Keratinocyte (primary cell): Measurements from ENCODE around the gene TUBA1A. TPM values are rescaled to one million over a fixed set of nuclear protein-coding genes. Genes with fewer than 3 reads are reported as not detected.

Experiments used
- DNase-seq: peaks from one replicate; pipeline ENCODE4 v3.0.0-alpha.2; 2011; ENCODE audit warnings: low read depth, missing footprints, low spot score
- FAIRE-seq: peaks from 2 replicates; lab custom pipeline; 2011; peaks lifted over from hg19 to GRCh38; lab: Jason Lieb, UNC
- H2AFZ ChIP-seq: 2 replicates; pipeline ENCODE4 v1.6.0; 2012; ENCODE audit warnings: low read length, control low read depth, inconsistent platforms; ENCODE audit not compliant: control insufficient read depth
- H3K27ac ChIP-seq: 2 replicates; pipeline ENCODE4 v1.5.1; 2011; ENCODE audit warnings: low read length; ENCODE audit not compliant: control insufficient read depth, insufficient read depth
- H3K27me3 ChIP-seq: 3 replicates; pipeline ENCODE4 v1.6.0; 2011; ENCODE audit warnings: low read length; ENCODE audit not compliant: control insufficient read depth, insufficient read depth; ENCODE audit errors: extremely low read depth
- H3K36me3 ChIP-seq, 2 experiments: 2 replicates in 1 of 2; 3 replicates in 1 of 2; pipeline ENCODE4 v1.5.1; 2011; ENCODE audit warnings: low read length in 2 of 2, mild to moderate bottlenecking in 1 of 2; ENCODE audit not compliant: control insufficient read depth in 2 of 2, insufficient read depth in 2 of 2; ENCODE audit errors: extremely low read depth in 1 of 2
- H3K4me1 ChIP-seq: 3 replicates; pipeline ENCODE4 v1.5.1; 2011; ENCODE audit warnings: low read length; ENCODE audit not compliant: control insufficient read depth, insufficient read depth; ENCODE audit errors: extremely low read depth
- H3K4me2 ChIP-seq: 3 replicates; pipeline ENCODE4 v1.6.0; 2011; ENCODE audit warnings: low read depth, low read length; ENCODE audit not compliant: control insufficient read depth, insufficient read depth; ENCODE audit errors: extremely low read depth
- H3K4me3 ChIP-seq, 3 experiments: fragments of 200-600 bp in 1 of 3; sonication (generic) in 1 of 3; 2 replicates in 2 of 3; 3 replicates in 1 of 3; pipeline ENCODE4 v1.5.1; 2011 to 2016; ENCODE audit warnings: low read length in 3 of 3, mild to moderate bottlenecking in 3 of 3, control low read depth in 2 of 3, inconsistent platforms in 1 of 3, low read depth in 1 of 3, mixed read lengths in 1 of 3, mixed run types in 1 of 3, moderate library complexity in 1 of 3; ENCODE audit not compliant: control insufficient read depth in 2 of 3, insufficient read depth in 2 of 3; ENCODE audit errors: extremely low read depth in 1 of 3
- H3K79me2 ChIP-seq: 2 replicates; pipeline ENCODE4 v1.6.0; 2012; ENCODE audit warnings: low read length; ENCODE audit not compliant: control insufficient read depth, insufficient read depth
- H3K9ac ChIP-seq: 3 replicates; pipeline ENCODE4 v1.6.0; 2011; ENCODE audit warnings: low read length; ENCODE audit not compliant: control insufficient read depth, insufficient read depth; ENCODE audit errors: extremely low read depth
- H3K9me1 ChIP-seq: 3 replicates; pipeline ENCODE4 v1.6.0; 2011; ENCODE audit warnings: low read length; ENCODE audit not compliant: control insufficient read depth, insufficient read depth; ENCODE audit errors: extremely low read depth
- H3K9me3 ChIP-seq: 2 replicates; pipeline ENCODE4 v1.5.1; 2012; ENCODE audit warnings: low read depth, low read length; ENCODE audit not compliant: control insufficient read depth
- H4K20me1 ChIP-seq: 3 replicates; pipeline ENCODE4 v1.6.0; 2011; ENCODE audit warnings: low read length; ENCODE audit not compliant: control insufficient read depth, insufficient read depth; ENCODE audit errors: extremely low read depth
- CTCF ChIP-seq, 3 experiments: IDR thresholded peaks in 1 of 3; conservative IDR thresholded peaks in 1 of 3; optimal IDR thresholded peaks in 1 of 3; 2 replicates in 2 of 3; 3 replicates in 1 of 3; pipeline versions ENCODE3 to v1.5.1; 2011; ENCODE audit warnings: low read length in 3 of 3, mild to moderate bottlenecking in 3 of 3, moderate library complexity in 2 of 3, control low read depth in 1 of 3, inconsistent platforms in 1 of 3; ENCODE audit not compliant: insufficient read depth in 2 of 3; ENCODE audit errors: extremely low read depth in 1 of 3
- EZH2 ChIP-seq: IDR thresholded peaks from one replicate; pipeline ENCODE4 v1.6.1; 2012; ENCODE audit warnings: inconsistent platforms, mild to moderate bottlenecking, low read length, moderate library complexity
- dilution Hi-C: fragments of 300-500 bp; cut with MboI; formaldehyde crosslinking; loops from one replicate; pipeline ENCODE4 v1.7.0; 2020; ENCODE audit warnings: low sequenced_read_pairs; ENCODE audit not compliant: extremely low pct_ligation_motif_present
- polyA plus RNA-seq, 5 experiments: library from polyadenylated mRNA; depleted of rRNA in 3 of 5; stranded (reverse) in 3 of 5; stranded (forward) in 1 of 5; unstranded in 1 of 5; fragments of >200 nt; gene quantifications; 1 replicate in 1 of 5; 2 replicates in 3 of 5; 3 replicates in 1 of 5; pipeline versions ENCODE4 v1.2.1 to v1.2.3, GENCODE V29; 2011 to 2012; ENCODE audit warnings: missing spikeins in 2 of 5, low read depth in 1 of 5, low replicate concordance in 1 of 5

Gene TUBA1A
- polyA plus RNA-seq, 1 donor (not counting 4 experiments of a cell fraction or from before 2014, with no cell fraction given): 288 TPM

- Histone ChIP-seq H3K9me1 (no peaks in the 10 kb centered on the region), H2AFZ (no peak overlapping the region), H3K79me2 (no peaks in the 10 kb centered on the region), H3K36me3 (no peaks in the 10 kb centered on the region), H3K4me3 (no peak overlapping the region), H4K20me1 (no peaks in the 10 kb centered on the region), H3K9ac (no peak overlapping the region), H3K4me2 (no peak overlapping the region), H3K27ac (no peak overlapping the region), H3K9me3 (no peaks in the 10 kb centered on the region), H3K27me3 (no peaks in the 10 kb centered on the region), H3K4me1 (no peaks in the 10 kb centered on the region)
- TF ChIP-seq CTCF (optimal IDR thresholded peaks at IDR 0.05 in 1 of 3, IDR thresholded peaks at IDR 0.05 in 1 of 3, conservative IDR thresholded peaks at IDR 0.05 in 1 of 3; ENCODE audit: extremely low read depth in 1 of 3, insufficient read depth in 2 of 3, low read length in 3 of 3) (no peak), EZH2 (no peak)
- DNase-seq (no peak), FAIRE-seq (no peak)
- dilution Hi-C loops: no loop called here
These were observed 28.5 kb downstream of the TUBA1A start for GRCh38 chr12:49160399-49160798.

GRCh38 chr12:49154221-49154620 is 34.7 kb downstream of the TUBA1A start:
- Histone ChIP-seq H3K9me1 (no peaks in the 10 kb centered on the region), H3K4me1 (no peaks in the 10 kb centered on the region), H4K20me1 (no peaks in the 10 kb centered on the region), H3K9ac (no peak overlapping the region), H2AFZ (no peak overlapping the region), H3K9me3 (no peaks in the 10 kb centered on the region), H3K36me3 (no peaks in the 10 kb centered on the region), H3K79me2 (no peaks in the 10 kb centered on the region), H3K4me2 (no peak overlapping the region), H3K27ac (no peak overlapping the region), H3K27me3 (no peaks in the 10 kb centered on the region), H3K4me3 (no peak overlapping the region)
- FAIRE-seq (no peak), DNase-seq (no peak)
- TF ChIP-seq CTCF (optimal IDR thresholded peaks at IDR 0.05 in 1 of 3, IDR thresholded peaks at IDR 0.05 in 1 of 3, conservative IDR thresholded peaks at IDR 0.05 in 1 of 3; ENCODE audit: extremely low read depth in 1 of 3, insufficient read depth in 2 of 3, low read length in 3 of 3) (no peak), EZH2 (no peak)
- dilution Hi-C loops: no loop called here
